WTC11 (cell line): ENCODE results near the gene PIGQ. TPM values are rescaled to one million over a fixed set of nuclear protein-coding genes. Genes with fewer than 3 reads are reported as not detected.

Experiments used
- ATAC-seq: fragments of 200-7000 bp; cut with Tn5 transposase; 2 replicates; pipeline ENCODE4 v1.10.0; 2021; ENCODE audit warnings: mild to moderate bottlenecking, moderate library complexity
- CTCF ChIA-PET: fragments of 300-600 bp; sonication (Branson Sonifier 250); formaldehyde crosslinking; loops from one replicate; lab custom pipeline; 2021; ENCODE audit warnings: antibody characterized with exemption; lab: Charles Lee
- POLR2A ChIA-PET: fragments of 350-600 bp; sonication (Branson Sonifier 250); formaldehyde crosslinking; loops from one replicate; lab custom pipeline; 2021; ENCODE audit warnings: antibody characterized with exemption; lab: Charles Lee
- DNase-seq: peaks from one replicate; pipeline ENCODE4 v3.0.0; 2021; ENCODE audit warnings: low spot score
- H3K27ac Mint-ChIP-seq: 2 replicates; pipeline ENCODE4 v1.8.0; 2021; ENCODE audit warnings: mixed read lengths
- H3K27me3 Mint-ChIP-seq: 2 replicates; pipeline ENCODE4 v1.8.0; 2021; ENCODE audit warnings: low read depth, mild to moderate bottlenecking, moderate library complexity, mixed read lengths
- H3K36me3 Mint-ChIP-seq: 2 replicates; pipeline ENCODE4 v1.8.0; 2021; ENCODE audit warnings: mixed read lengths
- H3K4me1 Mint-ChIP-seq: 2 replicates; pipeline ENCODE4 v1.8.0; 2022; ENCODE audit warnings: mixed read lengths
- H3K4me3 Mint-ChIP-seq: 2 replicates; pipeline ENCODE4 v1.8.0; 2021; ENCODE audit warnings: mild to moderate bottlenecking, moderate library complexity, mixed read lengths
- H3K9me3 Mint-ChIP-seq: 2 replicates; pipeline ENCODE4 v1.8.0; 2021; ENCODE audit warnings: mixed read lengths
- CTCF ChIP-seq: fragments of 200-600 bp; IDR thresholded peaks from 2 replicates; pipeline ENCODE4 v1.8.0; 2022; ENCODE audit warnings: antibody characterized with exemption
- FOXK1 ChIP-seq: sonication (generic); formaldehyde crosslinking; IDR thresholded peaks from 2 replicates; pipeline ENCODE4 v1.8.0; 2022; ENCODE audit warnings: mild to moderate bottlenecking, moderate library complexity, missing genetic modification reagents
- RELA ChIP-seq: sonication (generic); formaldehyde crosslinking; IDR thresholded peaks from 2 replicates; pipeline ENCODE4 v1.8.1; 2022; ENCODE audit warnings: missing genetic modification reagents, mild to moderate bottlenecking, borderline replicate concordance
- SMAD4 ChIP-seq: sonication (generic); formaldehyde crosslinking; IDR thresholded peaks from 2 replicates; pipeline ENCODE4 v1.8.0; 2022; ENCODE audit warnings: mild to moderate bottlenecking, missing genetic modification reagents
- SP1 ChIP-seq: sonication (generic); formaldehyde crosslinking; conservative IDR thresholded peaks from 2 replicates; pipeline ENCODE4 v1.8.1; 2022; ENCODE audit warnings: missing genetic modification reagents
- STAT6 ChIP-seq: sonication (generic); formaldehyde crosslinking; conservative IDR thresholded peaks from 2 replicates; pipeline ENCODE4 v1.8.1; 2023; ENCODE audit warnings: mild to moderate bottlenecking, low read depth, missing genetic modification reagents, moderate library complexity
- ZMAT4 ChIP-seq: fragments of 250-450 bp; sonication (Bioruptor Pico); IDR thresholded peaks from 2 replicates; pipeline ENCODE4 v1.9.0; 2021; ENCODE audit warnings: mild to moderate bottlenecking
- ZNF138 ChIP-seq: sonication (generic); formaldehyde crosslinking; conservative IDR thresholded peaks from 2 replicates; pipeline ENCODE4 v1.8.1; 2022; ENCODE audit warnings: mild to moderate bottlenecking, moderate library complexity, missing genetic modification reagents
- total RNA-seq: library from RNA; stranded (reverse); gene quantifications from 3 replicates; pipeline ENCODE4 v1.2.3, GENCODE V29; 2021
- TF ChIP-seq, protein P1 (sequence below): fragments of 250-450 bp; sonication (Bioruptor Pico); IDR thresholded peaks from 2 replicates; pipeline ENCODE4 v2.1.2; 2022; ENCODE audit warnings: mild to moderate bottlenecking, moderate library complexity
- TF ChIP-seq, protein P2 (sequence below): fragments of 250-450 bp; sonication (Bioruptor Pico); IDR thresholded peaks from 2 replicates; pipeline ENCODE4 v1.9.0; 2021; ENCODE audit warnings: mild to moderate bottlenecking, borderline replicate concordance

Gene PIGQ
- total RNA-seq, 1 experiment from 2014 or later: 63.7 TPM

- no peak overlapping the region for H3K4me3 Mint-ChIP-seq
- CTCF ChIA-PET: no interaction called here
- H3K27ac Mint-ChIP-seq: no peak overlapping the region
- ATAC-seq (no peak), DNase-seq (no peak)
- H3K4me1 Mint-ChIP-seq: no peaks in the 10 kb centered on the region
- TF ChIP-seq ZNF138 (CRISPR knock-in tag): no peak
- H3K9me3 Mint-ChIP-seq: no peaks in the 10 kb centered on the region
- no peaks in the 10 kb centered on the region for H3K36me3 Mint-ChIP-seq
- no peaks in the 10 kb centered on the region for H3K27me3 Mint-ChIP-seq
- POLR2A ChIA-PET: no interaction called here
These were observed 21.2 kb upstream of the PIGQ start for GRCh38 chr16:548586-548985.

DNA sequence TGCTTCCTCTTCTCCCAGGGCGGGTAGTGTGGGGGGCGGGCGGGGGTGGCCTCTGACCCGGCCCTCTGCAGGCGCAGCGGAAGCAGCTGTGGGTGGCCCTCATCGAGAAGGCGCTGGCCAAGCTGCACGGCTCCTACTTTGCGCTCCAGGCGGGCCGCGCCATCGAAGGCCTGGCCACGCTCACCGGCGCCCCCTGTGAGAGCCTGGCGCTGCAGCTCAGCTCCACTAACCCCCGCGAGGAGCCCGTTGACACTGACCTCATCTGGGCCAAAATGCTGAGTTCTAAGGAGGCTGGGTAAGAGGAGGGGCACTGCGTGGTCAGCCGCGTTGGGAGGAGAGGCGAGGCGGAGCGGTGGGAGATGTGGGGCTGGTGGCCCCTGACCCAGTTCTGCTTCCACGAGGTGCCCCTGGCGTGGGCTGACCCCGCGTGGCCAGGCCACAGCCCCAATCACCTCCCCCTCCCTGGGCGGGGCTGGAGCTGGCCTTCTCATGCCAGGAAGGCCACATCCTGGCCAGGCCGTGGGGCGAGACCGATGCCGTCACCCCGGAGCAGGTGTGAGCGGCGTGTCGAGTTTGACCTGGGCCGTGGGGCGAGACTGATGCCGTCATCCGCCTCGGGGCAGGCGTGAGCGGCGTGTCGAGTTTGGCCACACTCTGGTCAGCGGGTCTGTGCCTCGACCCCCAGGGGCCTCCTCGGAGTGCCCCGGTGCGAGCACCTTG lies 20.1 kb upstream of the PIGQ start:
- ChIA-PET POLR2A (no interaction called here), CTCF (interaction anchor here (0.6 to 1.4 kb wide), 10 partner anchors 9 to 197 kb away, joined by 3 to 7 read pairs (median 4); partner anchors contain the start of gene CAPN15)
- no peaks in the 10 kb centered on the region for H3K27me3 Mint-ChIP-seq
- no peaks in the 10 kb centered on the region for H3K9me3 Mint-ChIP-seq
- H3K27ac Mint-ChIP-seq: no peak overlapping the region
- ATAC-seq (peak; percentile 56), DNase-seq (peak; percentile 70)
- TF ChIP-seq SMAD4 (CRISPR knock-in tag): no peak
- peak; percentile 46 for TF ChIP-seq CTCF
- 0 out of 2 replicates have a peak, but pooled peaks have one; percentile 41 for TF ChIP-seq RELA (CRISPR knock-in tag)
- no peaks in the 10 kb centered on the region for H3K4me1 Mint-ChIP-seq
- H3K4me3 Mint-ChIP-seq: no peak overlapping the region
- no peaks in the 10 kb centered on the region for H3K36me3 Mint-ChIP-seq

DNA sequence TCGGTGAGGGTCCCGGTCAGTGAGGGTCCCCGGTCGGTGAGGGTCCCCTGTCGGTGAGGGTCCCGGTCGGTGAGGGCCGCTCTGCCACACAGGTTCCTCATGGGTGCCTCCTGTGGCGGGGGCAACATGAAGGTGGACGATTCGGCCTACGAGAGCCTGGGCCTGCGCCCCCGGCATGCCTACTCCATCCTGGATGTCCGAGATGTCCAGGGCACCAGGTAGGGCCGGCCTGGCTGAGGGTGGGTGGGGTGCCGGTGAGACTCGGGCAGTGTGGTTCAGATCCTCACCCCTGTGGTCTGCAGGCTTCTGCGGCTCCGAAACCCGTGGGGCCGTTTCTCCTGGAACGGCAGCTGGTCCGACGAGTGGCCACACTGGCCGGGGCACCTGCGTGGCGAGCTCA lies 18.6 kb upstream of the PIGQ start:
- CTCF ChIA-PET: no interaction called here
- ATAC-seq (no peak), DNase-seq (no peak)
- TF ChIP-seq, protein P1, sequence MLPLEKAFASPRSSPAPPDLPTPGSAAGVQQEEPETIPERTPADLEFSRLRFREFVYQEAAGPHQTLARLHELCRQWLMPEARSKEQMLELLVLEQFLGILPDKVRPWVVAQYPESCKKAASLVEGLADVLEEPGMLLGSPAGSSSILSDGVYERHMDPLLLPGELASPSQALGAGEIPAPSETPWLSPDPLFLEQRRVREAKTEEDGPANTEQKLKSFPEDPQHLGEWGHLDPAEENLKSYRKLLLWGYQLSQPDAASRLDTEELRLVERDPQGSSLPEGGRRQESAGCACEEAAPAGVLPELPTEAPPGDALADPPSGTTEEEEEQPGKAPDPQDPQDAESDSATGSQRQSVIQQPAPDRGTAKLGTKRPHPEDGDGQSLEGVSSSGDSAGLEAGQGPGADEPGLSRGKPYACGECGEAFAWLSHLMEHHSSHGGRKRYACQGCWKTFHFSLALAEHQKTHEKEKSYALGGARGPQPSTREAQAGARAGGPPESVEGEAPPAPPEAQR: no peak
- Mint-ChIP-seq H3K27me3 (no peaks in the 10 kb centered on the region), H3K27ac (no peak overlapping the region), H3K36me3 (no peaks in the 10 kb centered on the region), H3K4me3 (no peak overlapping the region), H3K4me1 (no peaks in the 10 kb centered on the region), H3K9me3 (no peaks in the 10 kb centered on the region)
- POLR2A ChIA-PET: no interaction called here

DNA sequence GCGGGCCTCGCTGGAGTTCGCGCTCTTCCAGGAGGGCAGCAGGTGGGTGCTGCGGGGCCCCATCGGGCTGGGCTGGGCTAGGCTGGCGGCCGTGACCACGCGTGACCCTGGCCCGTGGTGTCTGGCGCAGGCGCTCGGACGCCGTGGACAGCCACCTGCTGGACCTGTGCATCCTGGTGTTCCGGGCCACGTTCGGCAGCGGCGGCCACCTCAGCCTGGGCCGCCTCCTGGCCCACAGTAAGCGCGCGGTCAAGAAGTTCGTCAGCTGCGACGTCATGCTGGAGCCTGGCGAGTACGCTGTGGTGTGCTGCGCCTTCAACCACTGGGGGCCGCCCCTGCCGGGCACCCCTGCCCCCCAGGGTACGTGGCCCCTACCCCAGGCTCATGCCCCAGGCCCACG lies 17.6 kb upstream of the PIGQ start:
- H3K4me1 Mint-ChIP-seq: no peaks in the 10 kb centered on the region

DNA sequence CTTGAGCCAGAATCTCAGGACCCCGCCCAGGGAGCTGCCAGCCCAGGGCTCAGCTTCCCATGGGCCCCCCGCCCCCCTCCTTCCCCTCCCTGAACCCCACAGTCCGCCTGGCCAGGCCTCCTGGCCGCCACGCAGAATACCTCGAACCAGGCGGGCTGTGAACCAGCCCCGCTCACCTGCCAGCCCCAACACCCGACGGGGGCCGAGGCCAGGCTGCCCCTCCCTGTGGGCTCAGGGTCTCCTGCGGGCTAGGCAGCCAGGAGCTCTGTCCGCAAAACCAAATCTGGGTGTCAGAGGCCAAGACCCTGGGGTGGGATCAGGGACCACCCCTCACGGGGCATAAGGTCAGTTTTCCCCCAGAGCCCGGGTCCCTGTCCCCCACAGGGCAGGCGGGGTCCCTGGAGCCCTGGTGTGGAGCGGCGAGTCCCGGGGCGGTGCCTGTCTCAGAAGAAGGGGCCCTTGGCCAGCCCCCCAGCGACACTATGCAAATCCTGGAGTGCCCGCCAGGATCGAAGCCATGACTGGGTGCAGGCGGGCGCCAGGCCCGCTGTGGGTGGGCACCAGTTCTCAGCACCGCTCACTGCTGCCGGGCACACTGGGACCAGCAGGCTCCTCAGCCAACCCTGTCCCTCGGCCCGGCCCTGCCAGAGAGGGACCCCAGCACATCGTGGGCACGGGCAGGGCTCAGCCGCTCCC lies 16.0 kb upstream of the PIGQ start:
- CTCF ChIA-PET: interaction anchor here (1.0 kb wide), 1 partner anchor 26 kb away, joined by 3 read pairs; no protein-coding TSS in a partner anchor
- ATAC-seq: no peak
- H3K27ac Mint-ChIP-seq: no peak overlapping the region
- TF ChIP-seq ZMAT4 (CRISPR knock-in tag) (no peak), FOXK1 (CRISPR knock-in tag) (no peak), STAT6 (no peak), SMAD4 (CRISPR knock-in tag) (no peak)
- TF ChIP-seq, protein P1: no peak
- TF ChIP-seq, protein P2, sequence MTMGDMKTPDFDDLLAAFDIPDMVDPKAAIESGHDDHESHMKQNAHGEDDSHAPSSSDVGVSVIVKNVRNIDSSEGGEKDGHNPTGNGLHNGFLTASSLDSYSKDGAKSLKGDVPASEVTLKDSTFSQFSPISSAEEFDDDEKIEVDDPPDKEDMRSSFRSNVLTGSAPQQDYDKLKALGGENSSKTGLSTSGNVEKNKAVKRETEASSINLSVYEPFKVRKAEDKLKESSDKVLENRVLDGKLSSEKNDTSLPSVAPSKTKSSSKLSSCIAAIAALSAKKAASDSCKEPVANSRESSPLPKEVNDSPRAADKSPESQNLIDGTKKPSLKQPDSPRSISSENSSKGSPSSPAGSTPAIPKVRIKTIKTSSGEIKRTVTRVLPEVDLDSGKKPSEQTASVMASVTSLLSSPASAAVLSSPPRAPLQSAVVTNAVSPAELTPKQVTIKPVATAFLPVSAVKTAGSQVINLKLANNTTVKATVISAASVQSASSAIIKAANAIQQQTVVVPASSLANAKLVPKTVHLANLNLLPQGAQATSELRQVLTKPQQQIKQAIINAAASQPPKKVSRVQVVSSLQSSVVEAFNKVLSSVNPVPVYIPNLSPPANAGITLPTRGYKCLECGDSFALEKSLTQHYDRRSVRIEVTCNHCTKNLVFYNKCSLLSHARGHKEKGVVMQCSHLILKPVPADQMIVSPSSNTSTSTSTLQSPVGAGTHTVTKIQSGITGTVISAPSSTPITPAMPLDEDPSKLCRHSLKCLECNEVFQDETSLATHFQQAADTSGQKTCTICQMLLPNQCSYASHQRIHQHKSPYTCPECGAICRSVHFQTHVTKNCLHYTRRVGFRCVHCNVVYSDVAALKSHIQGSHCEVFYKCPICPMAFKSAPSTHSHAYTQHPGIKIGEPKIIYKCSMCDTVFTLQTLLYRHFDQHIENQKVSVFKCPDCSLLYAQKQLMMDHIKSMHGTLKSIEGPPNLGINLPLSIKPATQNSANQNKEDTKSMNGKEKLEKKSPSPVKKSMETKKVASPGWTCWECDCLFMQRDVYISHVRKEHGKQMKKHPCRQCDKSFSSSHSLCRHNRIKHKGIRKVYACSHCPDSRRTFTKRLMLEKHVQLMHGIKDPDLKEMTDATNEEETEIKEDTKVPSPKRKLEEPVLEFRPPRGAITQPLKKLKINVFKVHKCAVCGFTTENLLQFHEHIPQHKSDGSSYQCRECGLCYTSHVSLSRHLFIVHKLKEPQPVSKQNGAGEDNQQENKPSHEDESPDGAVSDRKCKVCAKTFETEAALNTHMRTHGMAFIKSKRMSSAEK: no peak

More for the DNA sequence above, 17.6 kb upstream of the PIGQ start:
- TF ChIP-seq SP1 (CRISPR knock-in tag): no peak
- ATAC-seq (no peak), DNase-seq (no peak)
- H3K9me3 Mint-ChIP-seq: no peaks in the 10 kb centered on the region
- ChIA-PET POLR2A (no interaction called here), CTCF (interaction anchor here (0.7 kb wide), 1 partner anchor 27 kb away, joined by 3 read pairs; no protein-coding TSS in a partner anchor)
- H3K36me3 Mint-ChIP-seq: no peaks in the 10 kb centered on the region
- no peak overlapping the region for H3K4me3 Mint-ChIP-seq
- no peak overlapping the region for H3K27ac Mint-ChIP-seq
- H3K27me3 Mint-ChIP-seq: no peaks in the 10 kb centered on the region

More for the DNA sequence above, 16.0 kb upstream of the PIGQ start:
- H3K27me3 Mint-ChIP-seq: peaks cover 6% of the 10 kb centered on the region
- no peaks in the 10 kb centered on the region for H3K9me3 Mint-ChIP-seq
- no peak for DNase-seq
- no peaks in the 10 kb centered on the region for H3K4me1 Mint-ChIP-seq
- H3K36me3 Mint-ChIP-seq: no peaks in the 10 kb centered on the region
- POLR2A ChIA-PET: no interaction called here
- no peak overlapping the region for H3K4me3 Mint-ChIP-seq
